Coronary artery (tissue), 2 donors: ENCODE results near the gene PEPD.

Source experiments
- DNase-seq: peaks from one replicate; pipeline ENCODE4 v3.0.0-alpha.2; 2017; ENCODE audit warnings: low spot score
- H3K27ac ChIP-seq, 2 donors: fragments of 200-600 bp; sonication (generic); one replicate each; pipeline ENCODE4 v1.5.1; 2016 to 2019
- H3K4me3 ChIP-seq: fragments of 200-600 bp; sonication (generic); 2 replicates; pipeline ENCODE4 v1.5.1; 2016; ENCODE audit warnings: mild to moderate bottlenecking, moderate library complexity
- CTCF ChIP-seq: fragments of 200-600 bp; sonication (generic); IDR thresholded peaks from one replicate; pipeline ENCODE4 v1.5.1; 2019; ENCODE audit warnings: antibody characterized with exemption

Gene PEPD

GRCh38 chr19:33508431-33508830 is 13.2 kb downstream of the PEPD start:
- no peak overlapping the region for H3K4me3 ChIP-seq
- no peak overlapping the region for H3K27ac ChIP-seq
- no peak for DNase-seq
- no peak for TF ChIP-seq CTCF

GRCh38 chr19:33508009-33508408 is 13.6 kb downstream of the PEPD start:
- no peak for DNase-seq
- Histone ChIP-seq H3K4me3 (no peak overlapping the region), H3K27ac (no peak overlapping the region)
- no peak for TF ChIP-seq CTCF

GRCh38 chr19:33507021-33507956 is 14.3 kb downstream of the PEPD start:
- no peak overlapping the region for H3K27ac ChIP-seq
- no peak overlapping the region for H3K4me3 ChIP-seq
- no peak for DNase-seq
- no peak for TF ChIP-seq CTCF

- Histone ChIP-seq H3K4me3 (no peak overlapping the region), H3K27ac (no peak overlapping the region)
- no peak for TF ChIP-seq CTCF
- no peak for DNase-seq
Observed at GRCh38 chr19:33506498-33506897, 15.1 kb downstream of the PEPD start.

GRCh38 chr19:33505823-33506222 is 15.8 kb downstream of the PEPD start:
- H3K4me3 ChIP-seq: no peak overlapping the region
- no peak overlapping the region for H3K27ac ChIP-seq
- DNase-seq: no peak
- no peak for TF ChIP-seq CTCF

GRCh38 chr19:33505148-33505547 is 16.4 kb downstream of the PEPD start:
- TF ChIP-seq CTCF: no peak
- no peak for DNase-seq
- no peak overlapping the region for H3K4me3 ChIP-seq

GRCh38 chr19:33504058-33504444 is 17.5 kb downstream of the PEPD start:
- no peak for DNase-seq
- Histone ChIP-seq H3K27ac (no peak overlapping the region), H3K4me3 (no peak overlapping the region)
- TF ChIP-seq CTCF: no peak

More at GRCh38 chr19:33505148-33505547, 16.4 kb downstream of the PEPD start:
- no peak overlapping the region for H3K27ac ChIP-seq
